GM12878 (cell line): ENCODE measurements around the gene LTV1. TPM values are rescaled to one million over a fixed set of nuclear protein-coding genes. Genes with fewer than 3 reads are reported as not detected.

Experiments
- ATAC-seq: fragments of 200-7000 bp; cut with Tn5 transposase; 3 replicates; pipeline ENCODE4 v1.9.1; 2020; ENCODE audit warnings: mild to moderate bottlenecking, moderate library complexity
- BruUV-seq: library from RNA; stranded (reverse); fragments of 400-500 nt; replicated peaks from 2 replicates; lab custom pipeline; 2021; lab: Mats Ljungman, UMichigan
- CTCF ChIA-PET: fragments of 300-600 bp; sonication (Branson Sonifier 250); formaldehyde crosslinking; extraction: SDS; loops from one replicate; lab custom pipeline; 2021; ENCODE audit warnings: inconsistent platforms; lab: Yijun Ruan, JAX
- POLR2A ChIA-PET: fragments of 350-600 bp; formaldehyde crosslinking; extraction: SDS; loops from one replicate; lab custom pipeline; 2021; ENCODE audit warnings: inconsistent platforms; lab: Charles Lee
- RAD21 ChIA-PET: fragments of 300-600 bp; sonication (Branson Sonifier 250); formaldehyde crosslinking; loops from one replicate; lab custom pipeline; 2023; ENCODE audit warnings: antibody characterized with exemption; ENCODE audit not compliant: unreplicated experiment; lab: Charles Lee
- SMC1A ChIA-PET: fragments of 300-600 bp; sonication (Branson Sonifier 250); formaldehyde crosslinking; loops from one replicate; lab custom pipeline; 2023; ENCODE audit not compliant: unreplicated experiment, uncharacterized antibody; lab: Charles Lee
- DNase-seq: peaks from one replicate; pipeline ENCODE4 v3.0.0-alpha.2; 2011; ENCODE audit warnings: low read depth, low spot score
- FAIRE-seq: peaks from 3 replicates; lab custom pipeline; 2011; peaks lifted over from hg19 to GRCh38; lab: Jason Lieb, UNC
- H2AFZ ChIP-seq: 2 replicates; pipeline ENCODE4 v1.6.0; 2011; ENCODE audit warnings: low read depth, low read length, control low read depth; ENCODE audit not compliant: control insufficient read depth
- H3K27ac ChIP-seq: 2 replicates; pipeline ENCODE4 v1.5.1; 2011; ENCODE audit warnings: control low read depth; ENCODE audit not compliant: control insufficient read depth, insufficient read depth
- H3K27me3 ChIP-seq, 2 experiments: replicated peaks in 1 of 2; 2 replicates each; pipeline versions ENCODE4 v1.6.0 to v1.6.1; 2011; ENCODE audit warnings: low read length in 1 of 2; ENCODE audit not compliant: control insufficient read depth in 2 of 2, insufficient read depth in 2 of 2
- H3K36me3 ChIP-seq, 2 experiments: 2 replicates each; pipeline ENCODE4 v1.5.1; 2011; ENCODE audit warnings: low read length in 1 of 2; ENCODE audit not compliant: control insufficient read depth in 2 of 2, insufficient read depth in 2 of 2
- H3K4me1 ChIP-seq: 2 replicates; pipeline ENCODE4 v1.6.1; 2011; ENCODE audit warnings: mild to moderate bottlenecking, low read length, moderate library complexity, mixed read lengths; ENCODE audit not compliant: control insufficient read depth, insufficient read depth
- H3K4me2 ChIP-seq: 2 replicates; pipeline ENCODE4 v1.6.0; 2011; ENCODE audit warnings: control low read depth; ENCODE audit not compliant: control insufficient read depth, insufficient read depth
- H3K4me3 ChIP-seq: fragments of 200-600 bp; sonication (generic); 2 replicates; pipeline ENCODE4 v1.5.1; 2016
- H3K79me2 ChIP-seq: 2 replicates; pipeline ENCODE4 v1.6.0; 2011; ENCODE audit warnings: low read length; ENCODE audit not compliant: control insufficient read depth, insufficient read depth
- H3K9ac ChIP-seq: 2 replicates; pipeline ENCODE4 v1.8.0; 2011; ENCODE audit warnings: low read length, control low read depth, mixed read lengths; ENCODE audit not compliant: control insufficient read depth, insufficient read depth
- H3K9me3 ChIP-seq: replicated peaks from 3 replicates; pipeline ENCODE4 v1.5.1; 2011; ENCODE audit warnings: mild to moderate bottlenecking, low read length; ENCODE audit not compliant: control insufficient read depth, insufficient read depth
- H4K20me1 ChIP-seq: 2 replicates; pipeline ENCODE4 v1.6.0; 2011; ENCODE audit not compliant: control insufficient read depth, insufficient read depth
- PKNOX1 ChIP-seq: fragments of 450-650 bp; IDR thresholded peaks from 2 replicates; pipeline ENCODE4 v1.6.1; 2016; ENCODE audit warnings: mild to moderate bottlenecking
- PML ChIP-seq: IDR thresholded peaks from 2 replicates; pipeline ENCODE4 v1.6.1; 2012; ENCODE audit warnings: low read length, inconsistent platforms
- RUNX3 ChIP-seq: IDR thresholded peaks from 2 replicates; pipeline ENCODE4 v1.6.1; 2012; ENCODE audit warnings: low read length, inconsistent platforms
- ZBTB11 ChIP-seq: fragments of 450-650 bp; formaldehyde crosslinking; IDR thresholded peaks from 2 replicates; pipeline ENCODE4 v1.5.0; 2022; ENCODE audit warnings: mild to moderate bottlenecking, missing genetic modification characterization
- WGBS: methylation state at CpG from one replicate; pipeline ENCODE4 v1.1.6; 2016; ENCODE audit warnings: low lambda C conversion rate; ENCODE audit not compliant: insufficient replicate concordance, insufficient coverage; ENCODE audit errors: missing lambda C conversion rate; 5-methylcytosine and 5-hydroxymethylcytosine counted together
- in situ Hi-C: fragments of 300-500 bp; cut with MboI; formaldehyde crosslinking; loops from 9 replicates; pipeline ENCODE4 v1.14.3; 2018; ENCODE audit warnings: mixed read lengths
- intact Hi-C: fragments of 100-400 bp; cut with micrococcal nuclease; formaldehyde crosslinking; loops from one replicate; pipeline ENCODE4 v1.14.2; 2022; ENCODE audit not compliant: unreplicated experiment
- polyA plus RNA-seq, 11 experiments: library from polyadenylated mRNA; depleted of rRNA in 4 of 11; unstranded in 6 of 11; stranded (reverse) in 5 of 11; fragments of >200 nt; fragmentation: Nextera tagmentation in 4 of 11; fragmentation: Illumina TruSeq in 1 of 11; extraction: Ambion mirVana in 4 of 11; extraction: Trizol in 1 of 11; gene quantifications; 1 replicate in 1 of 11; 2 replicates in 10 of 11; pipeline versions ENCODE4 v1.2.1 to v1.2.3, GENCODE V29; 2011 to 2016; ENCODE audit warnings: inconsistent platforms in 2 of 11, missing spikeins in 2 of 11, low read depth in 1 of 11
- total RNA-seq, 4 experiments: library from RNA; depleted of rRNA in 3 of 4; stranded (reverse); fragments of >200 nt in 3 of 4; fragmentation: Illumina TruSeq in 1 of 4; extraction: Trizol in 1 of 4; gene quantifications; 2 replicates each; pipeline versions ENCODE4 v1.2.1 to v1.2.3, GENCODE V29; 2013 to 2021

Gene LTV1
- total and polyA plus RNA-seq, 10 of the 15 experiments (the other 5 are each of a cell fraction or from before 2014, with no cell fraction given) = 22.3 to 66.4 (median 52.0) TPM

GRCh38 chr6:143896126-143896860 lies 53.2 kb downstream of the LTV1 start (continued):
- no peak for TF ChIP-seq RUNX3
- no peak for TF ChIP-seq ZBTB11 (CRISPR knock-in tag)
- TF ChIP-seq, all 136 proteins: peak for 0

- WGBS = 100% methylated on average over 1 of the region's 2 CpGs
- intact Hi-C loops = no loop called here
- TF ChIP-seq PKNOX1 = peak; percentile 31; the same call in 1 of the 2 replicates
- TF ChIP-seq PML = no peak
- TF ChIP-seq, all 136 proteins: peak for 1
- ChIA-PET SMC1A (interaction anchor here (0.5 kb wide), 1 partner anchor 68 kb away, joined by 3 read pairs; no protein-coding TSS in a partner anchor), RAD21 (no interaction called here), POLR2A (no interaction called here), CTCF (no interaction called here)
- Histone ChIP-seq H3K9me3 (peaks cover 15% of the 10 kb centered on the region; the same call in 2 of the 3 replicates), H3K9ac (no peak overlapping the region), H3K4me1 (peaks cover 29% of the 10 kb centered on the region), H4K20me1 (no peaks in the 10 kb centered on the region), H3K4me3 (no peak overlapping the region), H3K79me2 (no peaks in the 10 kb centered on the region), H3K36me3 (no peaks in the 10 kb centered on the region; a peak in 1 of 4 replicates), H3K4me2 (no peak overlapping the region), H3K27me3 (no peaks in the 10 kb centered on the region), H2AFZ (no peak overlapping the region), H3K27ac (no peak overlapping the region)
- in situ Hi-C loops = no loop called here
- BruUV-seq = no TSS peak
- ATAC-seq = no peak
- FAIRE-seq = no peak
- no peak for DNase-seq
Measured at GRCh38 chr6:143900358-143900757, 57.2 kb downstream of the LTV1 start.
